Heart left ventricle (tissue), 16 donors: ENCODE data around the gene ADCY7. TPM values are rescaled to one million over a fixed set of nuclear protein-coding genes. Genes with fewer than 3 reads are reported as not detected.

Experiments used
- ATAC-seq, 4 donors: fragments of 200-7000 bp; cut with Tn5 transposase; one replicate each; pipeline ENCODE4 v1.9.1; 2020 to 2022; ENCODE audit warnings: moderate library complexity in 4 of 4, mild to moderate bottlenecking in 3 of 4, moderate number of reproducible peaks in 1 of 4
- DNase-seq, 5 donors: peaks; one replicate each; pipeline ENCODE4 v3.0.0-alpha.2; 2020
- H3K27ac ChIP-seq, 12 donors: fragments of 200-600 bp; sonication (generic) in 4 of 12; one replicate each; pipeline versions ENCODE4 v1.5.0 to v1.8.0; 2016 to 2022; ENCODE audit warnings: mild to moderate bottlenecking in 2 of 12
- H3K27me3 ChIP-seq, 9 donors: fragments of 200-600 bp; sonication (generic) in 2 of 9; one replicate each; pipeline versions ENCODE4 v1.5.1 to v1.8.0; 2016 to 2022; ENCODE audit warnings: mild to moderate bottlenecking in 3 of 9
- H3K36me3 ChIP-seq, 9 donors: fragments of 200-600 bp; sonication (generic) in 2 of 9; one replicate each; pipeline versions ENCODE4 v1.5.0 to v1.8.0; 2018 to 2022; ENCODE audit warnings: mild to moderate bottlenecking in 2 of 9
- H3K4me1 ChIP-seq, 12 donors: fragments of 200-600 bp; sonication (generic) in 4 of 12; one replicate each; pipeline versions ENCODE4 v1.5.0 to v1.8.0; 2016 to 2022; ENCODE audit warnings: mild to moderate bottlenecking in 3 of 12
- H3K4me3 ChIP-seq, 12 donors: fragments of 200-600 bp; sonication (generic) in 4 of 12; one replicate each; pipeline versions ENCODE4 v1.5.0 to v1.8.0; 2017 to 2022; ENCODE audit warnings: mild to moderate bottlenecking in 9 of 12, moderate library complexity in 4 of 12
- H3K9me3 ChIP-seq, 12 donors: fragments of 200-600 bp; sonication (generic) in 4 of 12; one replicate each; pipeline versions ENCODE4 v1.5.0 to v1.8.0; 2016 to 2022; ENCODE audit warnings: mild to moderate bottlenecking in 1 of 12
- CTCF ChIP-seq, 12 donors: fragments of 200-600 bp; sonication (generic) in 4 of 12; IDR thresholded peaks; one replicate each; pipeline versions ENCODE4 v1.5.0 to v1.8.0; 2018 to 2022; ENCODE audit warnings: antibody characterized with exemption in 12 of 12, mild to moderate bottlenecking in 5 of 12
- POLR2A ChIP-seq, 2 donors: fragments of 450-650 bp; IDR thresholded peaks; one replicate each; pipeline ENCODE4 v1.6.1; 2017; ENCODE audit warnings: antibody characterized with exemption in 2 of 2, mild to moderate bottlenecking in 2 of 2, moderate library complexity in 2 of 2
- WGBS, 4 donors: extraction: QIAGEN DNeasy Blood & Tissue Kit in 2 of 4; methylation state at CpG; one replicate each; pipeline versions ENCODE4 v1.1.5 to v1.1.7; 2013 to 2018; 5-methylcytosine and 5-hydroxymethylcytosine counted together
- intact Hi-C, 10 donors: fragments of 100-400 bp; cut with DNase I; formaldehyde crosslinking; loops; one replicate each; pipeline versions ENCODE4 v1.11.1 to v1.14.2; 2022
- polyA plus RNA-seq, 2 donors: library from polyadenylated mRNA; stranded (reverse); fragments of 200-250 nt; gene quantifications; one replicate each; pipeline ENCODE4 v1.2.3, GENCODE V29; 2013
- total RNA-seq, 9 donors: library from RNA; depleted of rRNA in 2 of 9; stranded (reverse); fragments of >200 nt in 2 of 9; fragmentation: NEBNext Ultra II Directional in 3 of 9; extraction: Animal tissue kit (Norgen Biotek cat#: 25700) in 3 of 9; gene quantifications; one replicate each; pipeline versions ENCODE4 v1.1.0 to v1.2.4, GENCODE V29; 2016 to 2023
- donor health status: ischemic (EF 13 %, LVEDD 7.1; RV severe dilation, severe dysfunction).
- donor health status: healthy with polysubstance abuse.
- donor health status: DM: no; HTN: yes; CAD: no.
- donor health status: DM: no; HTN: no; CAD: no.
- donor health status: ischemic (EF 25% LVEDD 6.9; RV normal size, moderate dysfunction).
- donor health status: ischemic (EF 25% LVEDD 5.7; RV mildly dilated, moderate dysfunction).
- donor health status: healthy.
- donor health status: DM: yes; HTN: yes; CAD: no.
- donor health status: ischemic (EF 35%, LVEDD 5.7; RV mildly dilated, moderate dysfunction).
- donor health status: nonischemic (EF 11% LVEDD 7.7; RV severe dilation, severe dysfunction).
- donor health status: DM: yes; HTN: yes; CAD: no.
- donor health status: PGD.
- donor health status: ischemic (EF 29% LVEDD 5.4; RV normal size, mild dysfunction).
- donor health status: nonischemic (EF 23%, LVEDD 6.1; RV moderate dilation, normal function).

The ADCY7 gene
- total and polyA plus RNA-seq, 11 donors = 3.2 to 46.7 (median 5.3) TPM

DNA sequence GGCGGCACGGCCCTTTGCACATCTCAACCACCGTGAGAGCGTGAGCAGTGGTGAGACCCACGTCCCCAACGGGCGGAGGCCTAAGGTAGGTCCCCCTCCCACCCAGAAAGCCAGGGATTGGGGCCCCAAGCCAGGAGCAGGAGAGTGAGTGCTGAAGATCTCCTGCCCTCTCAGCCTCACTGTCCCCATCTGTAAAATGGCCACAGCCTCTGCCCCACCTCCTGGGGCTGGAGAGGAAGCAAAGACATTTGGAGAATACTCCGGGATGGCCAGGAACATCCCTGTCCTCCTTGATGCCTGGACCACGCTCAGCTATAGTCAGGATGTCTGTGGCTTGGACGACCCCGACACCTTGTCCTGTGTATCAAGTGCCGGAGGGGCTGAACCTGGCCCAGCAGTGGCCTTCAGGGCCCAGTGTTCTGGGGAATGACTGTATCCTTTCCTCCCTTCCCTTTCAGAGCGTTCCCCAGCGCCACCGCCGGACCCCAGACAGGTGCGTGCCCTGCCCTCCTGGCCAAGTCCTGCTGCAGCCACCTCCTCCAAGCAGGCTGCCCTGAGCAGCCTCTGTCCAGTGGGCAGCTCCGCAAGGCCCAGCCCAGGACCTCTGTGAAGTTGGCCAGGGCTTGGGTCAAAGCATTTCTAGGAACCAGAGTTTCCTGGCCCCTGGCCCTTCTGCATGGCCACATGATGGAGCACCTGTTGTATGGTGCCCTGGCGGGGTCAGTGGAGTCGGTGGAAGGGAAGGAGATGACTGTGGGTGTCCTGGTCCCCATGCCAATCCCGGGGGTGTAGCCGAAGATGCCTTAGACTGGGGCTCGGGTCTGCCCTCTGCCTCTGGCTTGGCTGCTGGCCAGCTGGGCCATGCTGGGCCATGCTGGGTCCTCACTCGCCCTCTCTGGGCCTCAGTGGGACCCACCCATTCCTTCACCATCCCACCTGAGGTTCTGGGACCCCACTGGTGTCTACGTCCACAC, 38.4 kb downstream of the ADCY7 start:
- 90 to 95% (median 92%) methylated on average over 17 to 25 of the region's 25 CpGs for WGBS, 4 donors
- no peak overlapping the region for H3K27ac ChIP-seq
- intact Hi-C loops = no loop called here
- no peak for ATAC-seq
- TF ChIP-seq POLR2A (IDR thresholded peaks at IDR 0.05) (no peak), CTCF (IDR thresholded peaks at IDR 0.05) (no peak)
- no peak overlapping the region for H3K4me3 ChIP-seq
- DNase-seq = peak in 3 of 5 donors; percentile 10 to 48 (median 16)
- H3K36me3 ChIP-seq = peaks cover 0 to 85% (median 0%) of the 10 kb centered on the region in 9 donors
- H3K4me1 ChIP-seq = peaks cover 0 to 9% (median 3%) of the 10 kb centered on the region in 12 donors
- H3K27me3 ChIP-seq = no peaks in the 10 kb centered on the region
- no peaks in the 10 kb centered on the region for H3K9me3 ChIP-seq

GRCh38 chr16:50305441-50306061, 39.2 kb downstream of the ADCY7 start:
- intact Hi-C loops = no loop called here
- ATAC-seq (no peak), DNase-seq (peak in 3 of 5 donors; percentile 15 to 54 (median 22))
- no peaks in the 10 kb centered on the region for H3K9me3 ChIP-seq
- 85 to 91% (median 88%) methylated on average over 14 to 21 of the region's 21 CpGs for WGBS, 4 donors
- peaks cover 0 to 81% (median 0%) of the 10 kb centered on the region in 9 donors for H3K36me3 ChIP-seq
- H3K4me1 ChIP-seq = peaks cover 0 to 11% (median 3%) of the 10 kb centered on the region in 12 donors
- no peak overlapping the region for H3K4me3 ChIP-seq
- TF ChIP-seq POLR2A (IDR thresholded peaks at IDR 0.05) (no peak), CTCF (IDR thresholded peaks at IDR 0.05) (no peak)
- H3K27me3 ChIP-seq = no peaks in the 10 kb centered on the region
- H3K27ac ChIP-seq = no peak overlapping the region

DNA sequence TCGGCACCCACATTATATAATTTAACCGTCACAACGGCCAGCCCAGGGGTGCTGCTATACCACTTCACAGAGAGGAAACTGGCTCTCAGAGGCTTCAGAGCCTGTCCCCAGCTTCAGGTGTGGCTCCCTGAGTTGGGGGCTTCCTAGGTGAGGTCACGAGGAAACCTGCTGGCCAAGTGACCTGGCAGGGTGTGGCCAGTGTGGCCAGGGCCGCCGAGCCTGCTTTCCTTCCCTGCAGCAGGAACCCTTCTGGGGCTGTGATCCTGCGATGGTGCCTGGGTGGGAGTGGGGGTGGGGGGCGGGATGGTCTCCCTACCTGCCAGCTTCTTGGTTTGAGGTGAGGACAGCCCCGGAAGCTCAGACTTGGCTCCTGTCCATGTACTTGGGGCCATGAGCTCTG, 39.9 kb downstream of the ADCY7 start:
- intact Hi-C loops = no loop called here
- Histone ChIP-seq H3K36me3 (peaks cover 0 to 81% (median 0%) of the 10 kb centered on the region in 9 donors), H3K4me3 (no peak overlapping the region), H3K27me3 (no peaks in the 10 kb centered on the region), H3K27ac (no peak overlapping the region), H3K9me3 (no peaks in the 10 kb centered on the region), H3K4me1 (peaks cover 0 to 11% (median 3%) of the 10 kb centered on the region in 12 donors)
- 74 to 82% (median 76%) methylated on average over 8 to 9 of the region's 9 CpGs for WGBS, 4 donors
- TF ChIP-seq CTCF (IDR thresholded peaks at IDR 0.05) (no peak), POLR2A (IDR thresholded peaks at IDR 0.05) (no peak)
- ATAC-seq = no peak
- peak in 1 of 5 donors; percentile 6 for DNase-seq
